Measurements from ENCODE around the gene VAPB. TPM values are rescaled to one million over a fixed set of nuclear protein-coding genes. Genes with fewer than 3 reads are reported as not detected.

The VAPB gene
- total RNA-seq, 1 donor from 2014 or later: 11.1 TPM

DNA sequence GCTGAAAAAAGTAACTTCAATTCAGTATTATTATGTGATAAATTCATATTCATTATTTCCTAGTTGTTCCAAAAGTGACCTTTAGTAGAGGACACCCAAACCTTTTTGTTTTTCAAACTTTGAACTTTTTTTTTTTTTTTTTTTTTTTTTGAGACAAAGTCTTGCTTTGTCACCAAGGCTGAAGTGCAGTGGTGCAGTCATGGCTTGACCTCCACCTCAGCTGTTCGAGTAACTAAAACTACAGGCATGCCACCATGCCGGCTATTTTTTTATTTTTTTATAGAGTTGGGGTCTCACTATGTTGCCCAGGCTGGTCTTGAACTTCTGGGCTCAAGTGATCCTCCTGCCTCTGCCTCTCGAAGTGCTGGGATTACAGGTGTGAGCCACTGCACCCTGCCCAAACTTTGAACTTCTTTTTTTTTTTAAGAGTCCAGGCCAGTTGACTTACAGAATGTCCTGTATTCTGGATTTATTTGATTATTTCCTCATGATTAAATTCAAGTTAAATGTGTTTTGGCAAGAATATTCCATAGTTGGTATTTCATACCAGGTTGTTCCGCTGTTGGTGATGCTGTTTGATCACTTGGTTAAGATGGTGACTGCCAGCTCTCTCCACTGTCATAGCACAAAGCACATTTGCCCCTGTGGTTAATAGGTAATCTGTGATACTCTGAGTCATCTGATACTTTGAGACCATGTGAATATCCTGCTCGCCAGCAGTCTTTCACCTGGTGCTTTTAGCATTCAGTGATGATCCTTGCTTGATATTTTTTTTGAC, 48.0 kb downstream of the VAPB start:
- Histone ChIP-seq H3K4me3 (no peak overlapping the region), H3K36me3 (peaks cover 10 to 17% of the 10 kb centered on the region in 2 donors), H3K27ac (no peak overlapping the region), H3K27me3 (no peaks in the 10 kb centered on the region), H3K4me1 (peaks cover 0 to 6% of the 10 kb centered on the region in 2 donors), H3K9me3 (no peaks in the 10 kb centered on the region)
- DNase-seq (ENCODE audit: low spot score in 2 of 2): no peak
- TF ChIP-seq CTCF (IDR thresholded peaks at IDR 0.05): no peak
- intact Hi-C loops (cut with DNase I): no loop called here

GRCh38 chr20:58438970-58439808, 50.2 kb downstream of the VAPB start:
- no peak for TF ChIP-seq CTCF (IDR thresholded peaks at IDR 0.05)
- no peak overlapping the region for H3K4me3 ChIP-seq
- H3K27me3 ChIP-seq: no peaks in the 10 kb centered on the region
- peaks cover 10 to 24% of the 10 kb centered on the region in 2 donors for H3K36me3 ChIP-seq
- DNase-seq (ENCODE audit: low spot score in 2 of 2): no peak
- no peaks in the 10 kb centered on the region for H3K9me3 ChIP-seq
- H3K4me1 ChIP-seq: no peaks in the 10 kb centered on the region
- no peak overlapping the region for H3K27ac ChIP-seq
- intact Hi-C loops (cut with DNase I): no loop called here

DNA sequence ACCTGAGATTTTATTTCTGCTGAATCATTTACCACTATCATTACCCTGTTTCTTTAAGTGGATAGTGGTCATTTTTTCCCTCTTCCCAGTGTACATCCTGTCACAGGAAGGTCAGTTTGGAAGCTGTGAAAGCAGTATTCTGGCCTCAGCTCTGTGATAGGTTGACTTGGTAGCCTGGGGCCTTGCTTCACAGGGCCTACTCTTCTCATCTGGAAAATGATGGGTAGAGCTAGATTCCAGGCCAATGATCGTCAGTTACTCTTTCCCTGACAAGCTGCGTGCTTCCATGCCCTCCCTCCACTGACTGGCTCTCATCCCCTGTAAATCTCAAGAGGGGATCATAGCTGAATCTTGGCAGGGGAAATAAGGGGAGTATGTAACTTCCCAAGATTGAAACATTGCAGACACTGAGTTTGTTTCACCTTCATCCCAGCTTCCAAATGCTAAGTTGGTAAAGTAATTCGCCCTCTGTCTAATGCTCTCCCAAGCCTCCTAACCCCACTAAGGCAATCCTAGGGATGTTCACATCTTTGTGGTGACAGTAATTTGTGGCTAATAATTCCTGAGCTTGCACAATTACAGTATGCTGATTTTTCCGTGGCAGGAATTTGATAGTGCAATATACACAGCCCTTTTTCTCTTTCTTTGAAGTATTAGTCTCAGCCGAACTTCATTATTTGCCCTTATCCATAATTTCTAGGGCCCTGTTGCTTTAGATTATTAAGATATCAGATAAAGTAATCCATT, 51.2 kb downstream of the VAPB start:
- Histone ChIP-seq H3K36me3 (peaks cover 18 to 34% of the 10 kb centered on the region in 2 donors), H3K9me3 (no peaks in the 10 kb centered on the region), H3K27ac (no peak overlapping the region), H3K4me3 (no peak overlapping the region), H3K4me1 (no peaks in the 10 kb centered on the region), H3K27me3 (no peaks in the 10 kb centered on the region)
- no peak for TF ChIP-seq CTCF (IDR thresholded peaks at IDR 0.05)
- no peak for DNase-seq (ENCODE audit: low spot score in 2 of 2)
- intact Hi-C loops (cut with DNase I): loop anchor here (10.0 kb wide), 1 partner anchor 205 kb away; no protein-coding TSS in a partner anchor

GRCh38 chr20:58441723-58442122, 52.7 kb downstream of the VAPB start:
- TF ChIP-seq CTCF (IDR thresholded peaks at IDR 0.05): no peak
- Histone ChIP-seq H3K36me3 (peaks cover 19 to 43% of the 10 kb centered on the region in 2 donors), H3K27me3 (no peaks in the 10 kb centered on the region), H3K27ac (no peak overlapping the region), H3K4me1 (no peaks in the 10 kb centered on the region), H3K9me3 (no peaks in the 10 kb centered on the region), H3K4me3 (no peak overlapping the region)
- no peak for DNase-seq (ENCODE audit: low spot score in 2 of 2)
- intact Hi-C loops (cut with DNase I): loop anchor here (10.0 kb wide), 1 partner anchor 207 kb away; no protein-coding TSS in a partner anchor

DNA sequence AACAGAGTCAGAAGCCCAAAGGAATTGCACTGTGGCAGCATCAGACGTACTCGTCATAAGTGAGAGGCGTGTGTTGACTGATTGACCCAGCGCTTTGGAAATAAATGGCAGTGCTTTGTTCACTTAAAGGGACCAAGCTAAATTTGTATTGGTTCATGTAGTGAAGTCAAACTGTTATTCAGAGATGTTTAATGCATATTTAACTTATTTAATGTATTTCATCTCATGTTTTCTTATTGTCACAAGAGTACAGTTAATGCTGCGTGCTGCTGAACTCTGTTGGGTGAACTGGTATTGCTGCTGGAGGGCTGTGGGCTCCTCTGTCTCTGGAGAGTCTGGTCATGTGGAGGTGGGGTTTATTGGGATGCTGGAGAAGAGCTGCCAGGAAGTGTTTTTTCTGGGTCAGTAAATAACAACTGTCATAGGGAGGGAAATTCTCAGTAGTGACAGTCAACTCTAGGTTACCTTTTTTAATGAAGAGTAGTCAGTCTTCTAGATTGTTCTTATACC, 55.8 kb downstream of the VAPB start:
- Histone ChIP-seq H3K9me3 (no peaks in the 10 kb centered on the region), H3K4me3 (no peak overlapping the region), H3K36me3 (peaks cover 8 to 45% of the 10 kb centered on the region in 2 donors), H3K27ac (no peak overlapping the region), H3K27me3 (no peaks in the 10 kb centered on the region), H3K4me1 (no peaks in the 10 kb centered on the region)
- intact Hi-C loops (cut with DNase I): loop anchor here (10.0 kb wide), 1 partner anchor 210 kb away; no protein-coding TSS in a partner anchor
- no peak for DNase-seq (ENCODE audit: low spot score in 2 of 2)
- TF ChIP-seq CTCF (IDR thresholded peaks at IDR 0.05): no peak

Measured in ascending aorta (tissue), 2 donors.